SK-N-SH (cell line): ENCODE data around the gene PRKD2. TPM values are rescaled to one million over a fixed set of nuclear protein-coding genes. Genes with fewer than 3 reads are reported as not detected.

Source experiments
- CTCF ChIA-PET: fragments of 300-600, 350-600 bp; formaldehyde crosslinking; extraction: SDS; loops from one replicate; lab custom pipeline; 2021; lab: Yijun Ruan, JAX
- POLR2A ChIA-PET: fragments of 350-600 bp; sonication (Branson Sonifier 250); formaldehyde crosslinking; extraction: SDS; loops from one replicate; lab custom pipeline; 2020; ENCODE audit warnings: antibody characterized with exemption, inconsistent platforms; lab: Yijun Ruan, JAX
- DNase-seq: peaks from one replicate; pipeline ENCODE4 v3.0.0; 2012
- H2AFZ ChIP-seq: fragments of 200-600 bp; sonication (generic); 2 replicates; pipeline ENCODE4 v1.8.1; 2016; ENCODE audit warnings: antibody characterized with exemption, mild to moderate bottlenecking, low read depth
- H3F3A ChIP-seq: fragments of 200-600 bp; sonication (generic); replicated peaks from 2 replicates; pipeline ENCODE3; 2016; ENCODE audit warnings: antibody characterized with exemption, mild to moderate bottlenecking; ENCODE audit not compliant: insufficient read depth
- H3K27ac ChIP-seq, 2 experiments: fragments of 200-500 bp in 1 of 2; fragments of 200-600 bp in 1 of 2; sonication (Bioruptor generic) in 1 of 2; sonication (generic), shearing (Covaris generic) in 1 of 2; 2 replicates each; pipeline versions ENCODE4 v1.5.1 to v1.6.1; 2014 to 2016; ENCODE audit warnings: low read depth in 2 of 2, inconsistent platforms in 1 of 2, low read length in 1 of 2, mild to moderate bottlenecking in 1 of 2, mixed read lengths in 1 of 2
- H3K27me3 ChIP-seq: fragments of 200-600 bp; sonication (generic), shearing (Covaris generic); 2 replicates; pipeline ENCODE4 v1.6.1; 2016; ENCODE audit warnings: mixed run types; ENCODE audit not compliant: insufficient read depth
- H3K36me3 ChIP-seq, 2 experiments: fragments of 200-500 bp in 1 of 2; fragments of 200-600 bp in 1 of 2; sonication (Bioruptor generic) in 1 of 2; sonication (generic) in 1 of 2; replicated peaks in 1 of 2; 2 replicates each; pipeline versions ENCODE3 to v1.5.1; 2014 to 2016; ENCODE audit warnings: low read length in 1 of 2, mild to moderate bottlenecking in 1 of 2; ENCODE audit not compliant: insufficient read depth in 2 of 2, control insufficient read depth in 1 of 2
- H3K4me1 ChIP-seq, 2 experiments: fragments of 200-500 bp in 1 of 2; fragments of 200-600 bp in 1 of 2; sonication (Bioruptor generic) in 1 of 2; sonication (generic), shearing (Covaris generic) in 1 of 2; 2 replicates each; pipeline versions ENCODE4 v1.5.1 to v1.6.1; 2014 to 2016; ENCODE audit warnings: low read depth in 1 of 2, low read length in 1 of 2, mixed run types in 1 of 2; ENCODE audit not compliant: insufficient read depth in 2 of 2, control insufficient read depth in 1 of 2
- H3K4me2 ChIP-seq: fragments of 200-600 bp; sonication (generic), shearing (Covaris generic); 2 replicates; pipeline ENCODE4 v1.6.1; 2017; ENCODE audit warnings: mixed run types
- H3K4me3 ChIP-seq, 2 experiments: fragments of 200-500 bp in 1 of 2; fragments of 200-600 bp in 1 of 2; sonication (Bioruptor generic) in 1 of 2; sonication (generic), shearing (Covaris generic) in 1 of 2; 2 replicates each; pipeline versions ENCODE4 v1.5.1 to v1.8.1; 2014 to 2016; ENCODE audit warnings: low read depth in 2 of 2, inconsistent platforms in 1 of 2, low read length in 1 of 2, mild to moderate bottlenecking in 1 of 2, mixed read lengths in 1 of 2, moderate library complexity in 1 of 2
- H3K79me2 ChIP-seq: fragments of 200-600 bp; sonication (generic); 2 replicates; pipeline ENCODE4 v1.8.1; 2017; ENCODE audit warnings: mild to moderate bottlenecking; ENCODE audit not compliant: insufficient read depth
- H3K9ac ChIP-seq: fragments of 200-600 bp; sonication (generic); 2 replicates; pipeline ENCODE4 v1.6.1; 2017; ENCODE audit warnings: mixed run types
- H3K9me2 ChIP-seq: fragments of 200-600 bp; sonication (generic); 2 replicates; pipeline ENCODE4 v1.6.1; 2017; ENCODE audit warnings: mixed run types
- H3K9me3 ChIP-seq: fragments of 200-600 bp; sonication (generic); 2 replicates; pipeline ENCODE4 v1.6.1; 2017; ENCODE audit warnings: mixed run types, mild to moderate bottlenecking, moderate library complexity
- H4K20me1 ChIP-seq: fragments of 200-600 bp; sonication (generic); 2 replicates; pipeline ENCODE4 v1.6.1; 2017; ENCODE audit warnings: mild to moderate bottlenecking, mixed run types; ENCODE audit not compliant: insufficient read depth
- ELF1 ChIP-seq: IDR thresholded peaks from 2 replicates; pipeline ENCODE4 v1.4.0; 2012
- FOXM1 ChIP-seq: IDR thresholded peaks from 2 replicates; pipeline ENCODE4 v1.4.0; 2012; ENCODE audit warnings: low read depth, mild to moderate bottlenecking
- NRF1 ChIP-seq: IDR thresholded peaks from 2 replicates; pipeline ENCODE4 v1.6.1; 2012; ENCODE audit warnings: low read depth, mild to moderate bottlenecking, low read length
- RAD21 ChIP-seq: IDR thresholded peaks from 2 replicates; pipeline ENCODE4 v1.6.1; 2012; ENCODE audit warnings: mild to moderate bottlenecking, low read length
- RXRA ChIP-seq: IDR thresholded peaks from 2 replicates; pipeline ENCODE4 v1.4.0; 2012; ENCODE audit warnings: low read depth, mild to moderate bottlenecking, borderline replicate concordance
- SMC3 ChIP-seq: IDR thresholded peaks from 2 replicates; pipeline ENCODE4 v1.6.1; 2012; ENCODE audit warnings: low read depth, low read length, improper control_type of control experiment
- TEAD4 ChIP-seq: IDR thresholded peaks from 2 replicates; pipeline ENCODE4 v1.4.0; 2012; ENCODE audit warnings: mild to moderate bottlenecking, borderline replicate concordance; ENCODE audit not compliant: insufficient read depth
- WGBS: methylation state at CpG from one replicate; pipeline ENCODE4 v1.1.6; 2017; ENCODE audit warnings: low lambda C conversion rate; 5-methylcytosine and 5-hydroxymethylcytosine counted together
- polyA plus RNA-seq, 3 experiments: library from polyadenylated mRNA; depleted of rRNA; stranded (reverse); fragments of >200 nt; gene quantifications; 2 replicates each; pipeline ENCODE4 v1.2.3, GENCODE V29; 2012
- TF ChIP-seq, protein P1 (sequence below): fragments of 200-600 bp; sonication (generic); IDR thresholded peaks from 2 replicates; pipeline ENCODE4 v1.6.1; 2017; ENCODE audit warnings: antibody characterized with exemption, mild to moderate bottlenecking, moderate library complexity
- TF ChIP-seq, protein P2 (sequence below): fragments of 150-350 bp; IDR thresholded peaks from 2 replicates; pipeline ENCODE4 v1.6.1; 2016; ENCODE audit warnings: mild to moderate bottlenecking, low read depth, low read length
- TF ChIP-seq, protein P3 (sequence below): fragments of 150-350 bp; IDR thresholded peaks from 2 replicates; pipeline ENCODE4 v1.6.1; 2017; ENCODE audit warnings: antibody characterized with exemption, low read length, low read depth, borderline replicate concordance
- TF ChIP-seq, protein P4 (sequence below): IDR thresholded peaks from 2 replicates; pipeline ENCODE4 v1.4.0; 2012; ENCODE audit warnings: low read depth, borderline replicate concordance
- TF ChIP-seq, protein P5 (sequence below): IDR thresholded peaks from 2 replicates; pipeline ENCODE4 v1.6.1; 2012; ENCODE audit warnings: mild to moderate bottlenecking, low read depth, low read length, moderate library complexity

The PRKD2 gene
- polyA plus RNA-seq, 1 of the 3 experiments (the other 2 are of a cell fraction), result 21.4 TPM

DNA sequence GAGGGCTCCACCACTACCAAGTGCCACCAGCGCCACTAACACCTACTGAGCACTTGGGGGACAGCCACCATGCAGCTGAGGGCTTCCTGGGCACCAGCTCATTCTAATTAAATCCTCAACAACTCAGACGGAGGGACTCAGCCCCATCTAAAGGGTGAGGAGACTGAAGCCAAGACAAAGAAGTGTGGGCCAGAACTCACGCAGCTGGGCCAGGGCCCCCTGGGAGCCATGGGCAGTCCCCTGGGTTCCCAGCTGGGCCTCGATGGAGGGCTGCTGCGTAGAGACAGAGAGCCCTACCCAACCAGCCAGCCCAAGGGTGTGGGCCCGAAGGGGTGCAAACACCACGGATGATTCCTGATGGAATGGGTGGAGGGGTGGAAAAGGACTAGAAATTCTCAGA lies 12.8 kb upstream of the PRKD2 start:
- no peak overlapping the region for H3K4me3 ChIP-seq
- no peaks in the 10 kb centered on the region for H3K27me3 ChIP-seq
- H3K9me2 ChIP-seq, result no peaks in the 10 kb centered on the region
- H3F3A ChIP-seq, result peaks cover 14% of the 10 kb centered on the region
- peaks cover 29 to 87% of the 10 kb centered on the region in 2 experiments for H3K36me3 ChIP-seq
- peaks cover 50% of the 10 kb centered on the region for H3K79me2 ChIP-seq
- ChIA-PET POLR2A (interaction anchor here (1.4 kb wide), 1 partner anchor 26 kb away, joined by 5 read pairs; no protein-coding TSS in a partner anchor), CTCF (interaction anchor here (1.1 to 3.8 kb wide), 21 partner anchors 8 to 123 kb away, joined by 3 to 58 read pairs (median 9); partner anchors contain the start of genes DACT3, FKRP and PRKD2)
- H3K4me1 ChIP-seq, result peaks cover 3 to 10% of the 10 kb centered on the region in 2 experiments; a peak in 2 of 4 replicates
- no peaks in the 10 kb centered on the region for H3K9me3 ChIP-seq
- no peak overlapping the region for H2AFZ ChIP-seq
- H3K27ac ChIP-seq, result no peak overlapping the region; a peak in 1 of 4 replicates
- no peak for DNase-seq
- no peak overlapping the region for H3K4me2 ChIP-seq
- 99% methylated on average over 7 of the region's 7 CpGs for WGBS
- no peak overlapping the region for H3K9ac ChIP-seq
- TF ChIP-seq FOXM1 (no peak), NRF1 (no peak)
- TF ChIP-seq, protein P1, sequence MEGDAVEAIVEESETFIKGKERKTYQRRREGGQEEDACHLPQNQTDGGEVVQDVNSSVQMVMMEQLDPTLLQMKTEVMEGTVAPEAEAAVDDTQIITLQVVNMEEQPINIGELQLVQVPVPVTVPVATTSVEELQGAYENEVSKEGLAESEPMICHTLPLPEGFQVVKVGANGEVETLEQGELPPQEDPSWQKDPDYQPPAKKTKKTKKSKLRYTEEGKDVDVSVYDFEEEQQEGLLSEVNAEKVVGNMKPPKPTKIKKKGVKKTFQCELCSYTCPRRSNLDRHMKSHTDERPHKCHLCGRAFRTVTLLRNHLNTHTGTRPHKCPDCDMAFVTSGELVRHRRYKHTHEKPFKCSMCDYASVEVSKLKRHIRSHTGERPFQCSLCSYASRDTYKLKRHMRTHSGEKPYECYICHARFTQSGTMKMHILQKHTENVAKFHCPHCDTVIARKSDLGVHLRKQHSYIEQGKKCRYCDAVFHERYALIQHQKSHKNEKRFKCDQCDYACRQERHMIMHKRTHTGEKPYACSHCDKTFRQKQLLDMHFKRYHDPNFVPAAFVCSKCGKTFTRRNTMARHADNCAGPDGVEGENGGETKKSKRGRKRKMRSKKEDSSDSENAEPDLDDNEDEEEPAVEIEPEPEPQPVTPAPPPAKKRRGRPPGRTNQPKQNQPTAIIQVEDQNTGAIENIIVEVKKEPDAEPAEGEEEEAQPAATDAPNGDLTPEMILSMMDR, result no peak
- peaks cover 69% of the 10 kb centered on the region for H4K20me1 ChIP-seq

DNA sequence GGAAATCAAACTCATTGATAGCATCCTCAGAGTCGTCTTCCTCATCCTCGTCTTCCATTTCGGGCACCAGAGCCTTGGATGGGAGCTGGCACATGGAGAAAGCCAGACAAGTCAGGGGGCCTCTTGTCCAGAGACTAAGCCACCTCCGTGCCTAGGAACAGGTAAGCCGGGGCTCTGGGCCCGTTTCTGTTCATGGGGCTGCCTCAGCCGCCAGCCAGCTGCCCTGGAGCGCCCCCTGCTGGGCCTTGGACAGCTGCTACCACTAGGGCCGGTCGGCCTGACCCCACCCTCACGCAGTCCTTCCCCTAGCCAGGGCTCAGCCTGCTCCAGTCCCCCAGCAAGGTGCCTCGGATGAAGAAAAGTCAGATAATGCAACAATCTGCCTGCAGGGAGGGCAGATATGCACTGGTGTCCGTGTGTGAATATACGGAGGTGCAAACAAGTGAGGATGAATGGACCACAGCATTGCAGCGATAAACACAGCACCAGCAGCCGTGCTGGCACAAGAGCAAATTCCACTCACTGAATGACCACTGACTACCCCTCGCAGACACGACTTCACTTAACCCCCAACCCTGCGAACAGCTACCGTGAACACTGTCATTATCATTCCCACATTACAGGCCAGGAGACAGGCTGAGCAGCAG lies 11.9 kb upstream of the PRKD2 start:
- peaks cover 12% of the 10 kb centered on the region for H3F3A ChIP-seq
- 52% methylated on average over 16 of the region's 20 CpGs for WGBS
- no peaks in the 10 kb centered on the region for H3K9me3 ChIP-seq
- peak; percentile 95 for DNase-seq
- no peak overlapping the region for H2AFZ ChIP-seq
- no peak overlapping the region; a peak in 1 of 4 replicates for H3K27ac ChIP-seq
- ChIA-PET POLR2A (interaction anchor here (0.6 to 1.4 kb wide), 3 partner anchors 15 to 54 kb away, joined by 3 to 5 read pairs (median 3); no protein-coding TSS in a partner anchor), CTCF (interaction anchor here (0.5 to 3.8 kb wide), 35 partner anchors 9 to 1230 kb away, joined by 3 to 58 read pairs (median 4); partner anchors contain the start of genes DACT3, FKRP, PPM1N and PRKD2)
- H3K4me1 ChIP-seq, result peaks cover 3 to 10% of the 10 kb centered on the region in 2 experiments; a peak in 2 of 4 replicates
- H3K36me3 ChIP-seq, result peaks cover 23 to 86% of the 10 kb centered on the region in 2 experiments
- H3K9ac ChIP-seq, result no peak overlapping the region
- no peak overlapping the region; a peak in 1 of 4 replicates for H3K4me3 ChIP-seq
- H4K20me1 ChIP-seq, result peaks cover 61% of the 10 kb centered on the region
- H3K9me2 ChIP-seq, result no peaks in the 10 kb centered on the region
- no peak overlapping the region for H3K4me2 ChIP-seq
- no peaks in the 10 kb centered on the region for H3K27me3 ChIP-seq
- H3K79me2 ChIP-seq, result peaks cover 41% of the 10 kb centered on the region
- TF ChIP-seq ELF1 (no peak), RAD21 (peak; percentile 74), SMC3 (peak; percentile 51), TEAD4 (no peak), RXRA (no peak)
- TF ChIP-seq, protein P1, result peak; percentile 94
- TF ChIP-seq, protein P2, sequence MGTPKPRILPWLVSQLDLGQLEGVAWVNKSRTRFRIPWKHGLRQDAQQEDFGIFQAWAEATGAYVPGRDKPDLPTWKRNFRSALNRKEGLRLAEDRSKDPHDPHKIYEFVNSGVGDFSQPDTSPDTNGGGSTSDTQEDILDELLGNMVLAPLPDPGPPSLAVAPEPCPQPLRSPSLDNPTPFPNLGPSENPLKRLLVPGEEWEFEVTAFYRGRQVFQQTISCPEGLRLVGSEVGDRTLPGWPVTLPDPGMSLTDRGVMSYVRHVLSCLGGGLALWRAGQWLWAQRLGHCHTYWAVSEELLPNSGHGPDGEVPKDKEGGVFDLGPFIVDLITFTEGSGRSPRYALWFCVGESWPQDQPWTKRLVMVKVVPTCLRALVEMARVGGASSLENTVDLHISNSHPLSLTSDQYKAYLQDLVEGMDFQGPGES, result no peak
- TF ChIP-seq, protein P3, sequence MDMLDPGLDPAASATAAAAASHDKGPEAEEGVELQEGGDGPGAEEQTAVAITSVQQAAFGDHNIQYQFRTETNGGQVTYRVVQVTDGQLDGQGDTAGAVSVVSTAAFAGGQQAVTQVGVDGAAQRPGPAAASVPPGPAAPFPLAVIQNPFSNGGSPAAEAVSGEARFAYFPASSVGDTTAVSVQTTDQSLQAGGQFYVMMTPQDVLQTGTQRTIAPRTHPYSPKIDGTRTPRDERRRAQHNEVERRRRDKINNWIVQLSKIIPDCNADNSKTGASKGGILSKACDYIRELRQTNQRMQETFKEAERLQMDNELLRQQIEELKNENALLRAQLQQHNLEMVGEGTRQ, result no peak
- TF ChIP-seq, protein P4, sequence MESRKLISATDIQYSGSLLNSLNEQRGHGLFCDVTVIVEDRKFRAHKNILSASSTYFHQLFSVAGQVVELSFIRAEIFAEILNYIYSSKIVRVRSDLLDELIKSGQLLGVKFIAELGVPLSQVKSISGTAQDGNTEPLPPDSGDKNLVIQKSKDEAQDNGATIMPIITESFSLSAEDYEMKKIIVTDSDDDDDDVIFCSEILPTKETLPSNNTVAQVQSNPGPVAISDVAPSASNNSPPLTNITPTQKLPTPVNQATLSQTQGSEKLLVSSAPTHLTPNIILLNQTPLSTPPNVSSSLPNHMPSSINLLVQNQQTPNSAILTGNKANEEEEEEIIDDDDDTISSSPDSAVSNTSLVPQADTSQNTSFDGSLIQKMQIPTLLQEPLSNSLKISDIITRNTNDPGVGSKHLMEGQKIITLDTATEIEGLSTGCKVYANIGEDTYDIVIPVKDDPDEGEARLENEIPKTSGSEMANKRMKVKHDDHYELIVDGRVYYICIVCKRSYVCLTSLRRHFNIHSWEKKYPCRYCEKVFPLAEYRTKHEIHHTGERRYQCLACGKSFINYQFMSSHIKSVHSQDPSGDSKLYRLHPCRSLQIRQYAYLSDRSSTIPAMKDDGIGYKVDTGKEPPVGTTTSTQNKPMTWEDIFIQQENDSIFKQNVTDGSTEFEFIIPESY, result no peak
- TF ChIP-seq, protein P5, sequence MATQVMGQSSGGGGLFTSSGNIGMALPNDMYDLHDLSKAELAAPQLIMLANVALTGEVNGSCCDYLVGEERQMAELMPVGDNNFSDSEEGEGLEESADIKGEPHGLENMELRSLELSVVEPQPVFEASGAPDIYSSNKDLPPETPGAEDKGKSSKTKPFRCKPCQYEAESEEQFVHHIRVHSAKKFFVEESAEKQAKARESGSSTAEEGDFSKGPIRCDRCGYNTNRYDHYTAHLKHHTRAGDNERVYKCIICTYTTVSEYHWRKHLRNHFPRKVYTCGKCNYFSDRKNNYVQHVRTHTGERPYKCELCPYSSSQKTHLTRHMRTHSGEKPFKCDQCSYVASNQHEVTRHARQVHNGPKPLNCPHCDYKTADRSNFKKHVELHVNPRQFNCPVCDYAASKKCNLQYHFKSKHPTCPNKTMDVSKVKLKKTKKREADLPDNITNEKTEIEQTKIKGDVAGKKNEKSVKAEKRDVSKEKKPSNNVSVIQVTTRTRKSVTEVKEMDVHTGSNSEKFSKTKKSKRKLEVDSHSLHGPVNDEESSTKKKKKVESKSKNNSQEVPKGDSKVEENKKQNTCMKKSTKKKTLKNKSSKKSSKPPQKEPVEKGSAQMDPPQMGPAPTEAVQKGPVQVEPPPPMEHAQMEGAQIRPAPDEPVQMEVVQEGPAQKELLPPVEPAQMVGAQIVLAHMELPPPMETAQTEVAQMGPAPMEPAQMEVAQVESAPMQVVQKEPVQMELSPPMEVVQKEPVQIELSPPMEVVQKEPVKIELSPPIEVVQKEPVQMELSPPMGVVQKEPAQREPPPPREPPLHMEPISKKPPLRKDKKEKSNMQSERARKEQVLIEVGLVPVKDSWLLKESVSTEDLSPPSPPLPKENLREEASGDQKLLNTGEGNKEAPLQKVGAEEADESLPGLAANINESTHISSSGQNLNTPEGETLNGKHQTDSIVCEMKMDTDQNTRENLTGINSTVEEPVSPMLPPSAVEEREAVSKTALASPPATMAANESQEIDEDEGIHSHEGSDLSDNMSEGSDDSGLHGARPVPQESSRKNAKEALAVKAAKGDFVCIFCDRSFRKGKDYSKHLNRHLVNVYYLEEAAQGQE, result no peak
